ENCODE measurements around the gene INSC.

INSC gene

DNA sequence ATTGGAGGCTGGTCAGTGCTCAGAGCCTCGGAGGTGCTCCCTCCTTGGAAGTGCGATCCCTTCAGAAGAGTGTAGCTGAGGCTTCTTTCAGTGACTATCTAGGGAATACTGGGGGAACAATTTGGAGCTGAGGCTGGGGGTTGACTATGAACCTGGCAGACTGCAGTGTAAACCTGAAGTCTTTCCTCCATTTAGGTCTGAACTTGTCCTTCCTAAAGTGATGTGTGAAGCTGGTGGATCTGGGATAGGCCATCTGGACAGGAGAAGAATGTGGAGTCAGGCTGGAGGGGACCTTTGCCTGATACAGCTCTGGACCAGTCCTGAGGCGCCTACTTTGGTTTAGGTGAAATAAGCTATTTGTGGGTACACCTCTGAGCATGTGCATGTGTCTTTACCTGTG lies 3.5 kb upstream of the INSC start:
- no peak for FAIRE-seq

DNA sequence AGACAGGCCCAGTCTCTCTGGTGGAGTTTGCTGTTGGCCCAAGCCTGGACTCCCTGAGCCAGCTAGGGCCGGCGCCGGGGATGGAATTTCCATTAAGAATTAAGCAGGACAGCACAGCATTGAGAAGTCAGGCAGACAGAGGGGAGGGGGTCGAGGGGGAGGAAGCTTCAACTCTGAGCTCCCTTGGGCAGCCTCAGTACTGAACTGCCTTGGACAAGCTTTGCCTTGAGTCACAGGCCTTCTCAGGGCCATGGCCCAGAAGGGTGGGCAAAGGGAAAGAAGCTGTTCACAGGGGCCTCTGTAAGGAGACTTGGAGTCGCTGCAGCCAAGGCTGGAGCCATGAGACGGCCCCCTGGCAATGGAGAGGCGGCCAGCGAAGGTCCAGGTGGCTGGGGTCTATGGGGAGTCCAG lies 2.6 kb upstream of the INSC start:
- FAIRE-seq: no peak

DNA sequence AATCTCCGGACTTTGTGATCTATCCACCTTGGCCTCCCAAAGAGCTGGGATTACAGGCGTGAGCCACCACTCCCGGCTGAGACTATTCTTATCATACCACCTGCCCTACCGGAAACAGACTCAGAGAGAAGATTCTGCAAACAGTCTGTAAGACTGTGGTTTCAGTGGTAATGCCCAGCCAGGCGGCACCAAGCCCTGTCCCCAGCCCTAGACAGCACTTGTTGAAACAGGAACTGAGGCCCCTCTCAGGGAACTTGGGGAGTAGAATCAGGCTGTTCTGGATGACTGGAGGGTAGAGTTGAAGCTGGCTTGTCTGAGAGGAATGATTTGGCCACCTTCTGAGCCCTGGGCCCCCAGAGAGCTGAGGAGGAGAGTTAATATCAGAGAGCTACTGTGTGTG lies 1.3 kb upstream of the INSC start:
- FAIRE-seq: no peak

DNA sequence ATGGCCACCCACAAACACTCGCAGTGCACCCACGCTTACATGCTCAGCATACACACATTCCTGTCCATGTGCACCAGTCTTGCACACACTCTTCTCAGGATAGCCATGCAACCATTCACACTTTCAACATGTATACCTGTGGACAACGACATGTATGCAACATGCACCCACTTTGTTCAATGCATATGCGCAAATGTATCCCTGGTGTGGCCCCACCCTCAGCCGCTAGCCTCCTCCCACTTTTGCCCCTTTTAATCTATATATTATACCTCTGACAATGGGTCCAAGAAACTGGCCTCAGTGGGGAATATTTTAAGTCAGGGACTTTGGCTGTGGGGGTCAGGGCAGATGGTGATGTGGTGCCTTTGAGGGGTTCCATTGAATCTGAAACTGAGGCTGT lies 963 bp downstream of the INSC start:
- FAIRE-seq: no peak

DNA sequence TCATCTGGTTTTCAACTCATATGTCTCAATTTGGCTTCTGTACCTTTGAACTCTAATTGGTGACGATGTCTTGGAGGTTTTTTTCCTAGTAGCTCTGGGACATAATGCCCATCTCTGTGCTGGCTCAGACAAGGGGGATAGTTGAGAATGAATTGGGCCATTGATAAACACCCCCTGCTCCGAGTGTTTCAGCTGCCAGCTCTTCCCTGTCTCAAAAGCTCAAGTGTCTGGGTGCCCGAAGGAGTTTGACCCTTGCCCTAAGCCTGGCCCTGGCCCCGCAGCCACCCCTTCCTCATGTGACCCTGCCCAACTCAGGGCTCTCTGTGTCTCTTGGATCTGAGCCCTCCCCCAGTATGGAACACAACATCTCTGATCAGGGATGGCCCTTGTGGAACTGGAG lies 3.0 kb downstream of the INSC start:
- no peak for FAIRE-seq

DNA sequence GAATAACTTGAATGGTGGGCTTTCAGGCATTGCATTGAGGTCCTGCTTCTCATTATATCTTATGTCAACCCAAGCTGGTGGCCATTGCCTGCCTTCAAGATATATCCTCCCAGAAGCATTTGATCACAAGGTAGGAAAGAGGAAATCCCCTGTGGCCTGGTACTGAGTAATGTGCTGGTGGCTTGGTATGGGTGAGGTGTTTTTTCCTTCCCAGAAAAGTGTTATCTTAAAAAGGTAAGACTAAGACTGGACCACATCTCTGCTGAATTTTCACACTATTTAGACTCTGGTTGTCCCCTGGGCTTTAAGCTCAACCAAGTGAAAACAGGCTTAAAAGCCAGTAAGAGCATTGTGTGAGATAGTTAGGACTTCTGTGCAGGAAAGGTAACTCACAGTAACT lies 3.7 kb downstream of the INSC start:
- no peak for FAIRE-seq

DNA sequence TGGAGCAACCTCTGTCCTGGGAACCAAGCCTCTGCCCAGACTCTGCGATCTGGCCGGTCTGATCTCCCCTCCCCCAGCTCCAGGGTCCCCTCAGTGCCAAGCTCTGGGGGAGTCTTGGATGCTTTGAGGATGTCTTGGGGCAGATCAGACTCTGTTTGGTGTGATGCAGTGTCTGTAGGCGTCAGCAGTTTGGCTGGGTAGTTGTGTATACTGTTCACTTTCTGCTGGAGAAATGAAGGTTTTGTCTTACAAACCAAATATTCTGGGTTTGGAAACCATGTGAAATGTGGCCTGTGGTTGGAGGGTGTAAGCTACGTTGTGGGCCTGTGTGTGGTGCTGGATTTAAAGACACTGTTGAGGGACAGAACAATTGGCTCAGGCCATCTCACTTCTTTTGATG lies 4.6 kb downstream of the INSC start:
- FAIRE-seq: no peak

DNA sequence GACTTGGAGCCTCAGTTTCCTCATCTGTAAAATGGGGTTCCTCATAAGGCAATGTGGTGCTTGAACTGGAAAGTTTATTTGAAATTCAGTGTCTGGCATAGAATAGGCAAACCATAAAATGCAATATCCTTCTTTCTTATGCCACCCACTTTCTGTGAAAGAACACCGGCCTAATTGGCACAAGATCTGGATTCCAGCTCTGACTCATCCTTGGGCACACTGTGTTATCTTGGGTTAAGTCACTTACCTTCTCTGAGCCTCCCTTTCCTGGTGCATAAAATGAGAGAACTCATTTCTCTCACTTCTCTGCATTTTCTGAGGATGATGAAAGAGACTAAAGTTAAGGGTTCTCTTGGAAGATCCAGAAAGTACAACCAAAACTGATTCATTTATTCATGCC lies 5.1 kb downstream of the INSC start:
- no peak for FAIRE-seq

DNA sequence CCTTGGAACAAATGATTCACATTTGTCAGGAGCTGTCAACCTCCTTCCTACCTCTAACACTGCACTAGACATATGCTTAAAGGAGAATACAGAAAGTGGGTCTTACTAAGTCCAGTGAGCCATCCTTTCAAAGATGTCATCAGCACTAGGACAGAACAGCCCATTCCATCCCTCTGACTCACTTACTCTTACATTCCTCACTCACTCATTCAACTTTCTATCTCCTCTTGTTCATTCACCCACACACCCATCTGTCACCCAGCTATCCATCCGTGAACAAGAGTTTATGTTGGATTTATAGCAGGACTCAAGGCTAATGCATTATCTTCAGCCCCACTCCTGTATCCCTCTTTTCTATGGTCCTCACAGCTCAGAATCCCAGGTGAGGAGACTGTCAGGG lies 9.1 kb downstream of the INSC start:
- FAIRE-seq: no peak

DNA sequence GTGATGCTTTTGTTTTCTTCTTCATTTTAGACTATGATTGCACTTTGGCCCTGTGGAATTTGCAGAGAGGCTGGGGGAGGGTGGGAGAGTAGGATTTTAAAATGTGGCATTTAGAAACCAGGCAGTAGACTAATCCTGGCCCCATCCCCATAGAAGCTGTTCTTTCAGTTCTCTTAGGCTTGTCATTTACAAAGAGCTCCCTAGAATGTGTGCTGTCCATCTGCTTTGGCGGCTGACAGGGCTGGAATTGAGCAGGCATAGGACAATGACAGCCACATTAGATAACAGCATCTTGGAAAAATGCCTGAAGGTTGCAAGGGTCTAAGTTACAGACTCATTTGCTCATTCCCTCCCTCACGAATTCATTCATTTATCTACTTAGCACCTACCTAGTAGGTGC lies 9.8 kb downstream of the INSC start:
- FAIRE-seq: no peak

DNA sequence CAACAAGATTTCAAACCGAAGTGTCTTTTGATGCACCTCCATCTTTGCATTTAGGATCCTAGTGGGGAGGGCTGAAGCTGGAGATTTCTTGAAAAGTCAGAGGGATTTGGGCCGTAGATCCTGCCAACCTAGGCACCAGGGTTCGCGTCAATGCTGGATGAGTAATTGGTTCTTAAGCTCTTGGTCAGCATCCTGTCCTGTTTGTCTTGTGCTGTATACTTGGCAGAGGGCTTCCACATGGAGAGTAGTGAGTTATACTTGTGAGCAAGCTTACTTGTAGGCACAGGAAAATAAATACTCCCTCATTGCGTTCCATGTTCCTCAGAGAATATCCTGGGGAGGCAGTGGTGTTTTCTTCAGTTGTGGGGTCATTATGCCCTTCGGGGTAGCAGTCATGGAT lies 12.6 kb downstream of the INSC start:
- no peak for FAIRE-seq

DNA sequence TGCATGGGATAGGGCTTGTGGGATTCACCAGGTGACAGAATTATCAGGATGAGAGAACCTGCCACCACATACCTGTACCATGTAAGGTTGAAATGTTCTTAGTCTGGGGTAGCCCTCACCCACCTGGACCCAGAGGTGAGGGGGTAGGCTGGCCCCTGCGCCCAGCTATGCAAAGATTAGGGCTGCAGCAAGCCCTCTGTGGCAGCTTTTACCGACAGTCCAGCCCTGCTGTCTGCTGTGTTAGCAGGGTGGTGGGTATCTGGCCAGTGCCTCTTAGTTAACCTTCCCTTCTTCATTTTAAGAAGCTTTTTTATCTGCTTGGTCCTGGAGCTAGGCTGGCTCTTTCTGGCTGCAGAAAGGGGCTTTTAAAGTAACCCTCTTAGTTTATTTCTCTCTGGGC lies 13.9 kb downstream of the INSC start:
- no peak for FAIRE-seq

DNA sequence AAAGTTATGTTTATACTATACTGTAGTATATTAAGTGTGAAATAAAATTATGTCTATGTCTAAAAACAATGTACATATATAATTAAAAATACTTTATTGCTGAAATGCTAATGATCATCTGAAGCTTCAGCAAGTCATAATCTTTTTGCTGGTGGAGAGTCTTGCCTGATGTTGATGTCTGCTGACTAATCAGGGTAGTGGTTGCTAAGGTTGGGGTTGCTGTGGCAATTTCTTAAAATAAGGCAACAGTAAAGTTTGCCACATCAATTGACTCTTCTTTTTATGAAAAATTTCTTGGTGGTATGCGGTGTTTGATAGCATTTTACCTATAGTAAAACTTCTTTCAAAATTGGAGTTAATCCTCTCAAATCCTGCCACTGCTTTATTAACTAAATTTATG lies 21.4 kb downstream of the INSC start:
- no peak for FAIRE-seq

DNA sequence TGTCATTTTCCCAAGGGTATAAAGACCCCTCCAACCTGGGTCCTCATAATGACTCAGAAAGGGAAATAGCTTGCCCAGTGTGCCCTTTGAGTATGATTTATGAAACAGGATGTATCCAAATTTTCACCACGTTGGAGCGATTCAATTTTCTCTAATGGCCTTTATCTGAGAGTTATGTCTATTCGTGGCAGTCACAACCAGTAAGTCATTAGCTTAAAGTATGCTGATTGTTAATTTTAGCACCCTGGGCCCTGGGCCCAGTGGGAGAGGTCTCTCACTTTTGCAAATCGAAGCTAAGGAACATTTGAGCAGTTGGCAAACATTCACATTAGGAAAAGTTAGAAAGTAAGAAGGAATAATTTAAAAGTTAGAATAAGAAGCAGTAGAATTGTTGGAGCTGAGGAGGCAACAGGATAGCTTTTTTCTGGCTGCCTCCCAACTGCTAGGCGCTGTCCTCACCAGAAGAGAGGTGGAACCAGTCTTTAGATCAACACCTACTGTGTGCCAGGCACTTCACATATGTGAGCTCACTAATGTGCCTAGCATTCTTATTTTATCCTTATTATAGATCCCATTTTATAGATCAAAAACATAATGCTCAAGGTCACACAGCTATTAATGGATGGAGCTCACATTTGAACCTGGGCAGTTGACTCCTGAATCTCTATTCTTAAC lies 24.5 kb downstream of the INSC start:
- FAIRE-seq: no peak

DNA sequence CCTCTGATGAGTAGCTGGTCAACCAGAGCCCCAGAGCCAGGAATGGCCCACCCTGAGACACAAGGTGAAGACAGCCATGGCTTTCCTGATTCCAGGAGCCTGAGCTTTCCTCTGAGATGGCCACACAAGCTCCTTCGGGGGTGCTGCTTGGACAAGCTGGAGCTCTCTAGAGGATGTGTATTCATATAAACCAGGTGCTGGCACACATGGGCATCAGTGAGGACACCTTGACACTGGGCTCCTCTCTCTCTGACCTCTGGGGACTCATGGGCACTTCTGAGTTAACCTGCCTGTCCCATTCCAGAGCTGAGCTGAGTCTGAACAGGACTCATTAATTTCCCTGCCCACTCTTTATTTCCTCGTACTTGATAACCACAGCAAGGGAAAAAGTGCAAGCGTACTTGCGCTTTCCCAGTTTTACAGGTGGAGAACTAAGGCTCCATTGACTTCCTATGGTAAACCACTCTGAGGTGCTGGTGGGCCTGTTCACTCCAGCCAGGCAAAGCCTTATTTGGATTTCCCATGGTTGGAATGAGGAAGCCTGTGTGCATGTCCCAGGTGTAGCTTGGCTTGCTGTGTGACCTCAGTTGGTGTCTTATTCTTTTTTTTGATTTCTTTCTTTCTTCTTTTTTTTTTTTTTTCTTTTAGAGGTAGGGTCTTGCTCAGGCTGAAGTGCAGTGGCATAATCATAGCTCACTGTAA lies 25.4 kb downstream of the INSC start:
- no peak for FAIRE-seq

DNA sequence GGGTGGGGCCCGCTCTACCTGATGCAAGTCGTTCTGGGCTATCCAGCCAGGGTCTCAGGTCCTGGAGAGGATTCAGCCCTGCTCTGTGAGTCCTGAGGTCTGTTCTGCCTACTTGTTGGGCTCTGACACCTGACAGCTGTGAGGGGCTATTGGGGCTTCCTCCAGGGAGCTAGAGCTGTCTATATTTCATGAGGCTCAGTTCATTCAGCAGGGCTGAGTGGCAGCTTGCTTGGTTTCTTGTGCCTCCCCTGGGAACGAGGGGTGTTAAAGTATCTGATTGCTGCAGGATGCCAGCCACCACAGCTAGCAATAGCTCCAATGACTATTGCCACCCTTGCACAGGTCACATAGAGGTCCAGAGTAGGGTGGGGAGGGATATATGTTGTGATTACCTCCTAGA lies 26.7 kb downstream of the INSC start:
- FAIRE-seq: no peak

DNA sequence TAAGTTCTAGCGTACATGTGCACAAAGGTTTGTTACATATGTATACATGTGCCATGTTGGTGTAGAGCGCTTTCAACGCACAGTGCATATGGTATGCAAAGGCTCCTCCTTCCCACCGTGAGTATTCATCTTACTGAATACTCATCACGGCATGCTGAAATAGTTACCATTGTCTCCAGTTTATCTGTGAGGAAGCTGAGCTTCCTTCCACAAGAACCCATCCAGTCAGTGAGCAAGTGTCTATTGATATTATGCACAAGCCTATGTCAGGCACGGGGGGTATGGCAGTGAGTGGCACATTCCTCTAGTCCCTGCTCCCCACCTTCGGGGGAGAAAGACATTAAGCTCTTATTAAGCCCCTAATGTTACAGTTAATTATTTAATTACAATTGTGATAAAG lies 28.1 kb downstream of the INSC start:
- no peak for FAIRE-seq

DNA sequence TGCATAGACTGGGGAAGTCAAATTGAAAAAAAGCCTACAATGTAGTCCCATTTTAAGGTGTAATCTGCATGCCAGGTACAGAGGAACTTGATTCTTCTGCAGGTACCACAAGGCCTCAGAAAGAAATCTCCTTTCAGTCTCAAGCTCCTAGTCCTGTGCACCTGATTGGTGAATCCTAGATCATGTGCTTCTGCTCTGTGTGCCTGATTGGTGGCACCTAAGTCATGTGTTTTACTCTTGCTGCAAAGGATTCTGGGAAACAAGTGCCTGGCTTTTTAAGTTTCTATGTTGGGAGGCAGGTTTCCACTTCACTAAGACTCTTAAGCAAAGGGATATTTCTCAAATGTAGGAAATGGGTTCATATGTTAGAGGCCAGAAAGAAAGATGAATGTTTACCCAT lies 29.1 kb downstream of the INSC start:
- no peak for FAIRE-seq

DNA sequence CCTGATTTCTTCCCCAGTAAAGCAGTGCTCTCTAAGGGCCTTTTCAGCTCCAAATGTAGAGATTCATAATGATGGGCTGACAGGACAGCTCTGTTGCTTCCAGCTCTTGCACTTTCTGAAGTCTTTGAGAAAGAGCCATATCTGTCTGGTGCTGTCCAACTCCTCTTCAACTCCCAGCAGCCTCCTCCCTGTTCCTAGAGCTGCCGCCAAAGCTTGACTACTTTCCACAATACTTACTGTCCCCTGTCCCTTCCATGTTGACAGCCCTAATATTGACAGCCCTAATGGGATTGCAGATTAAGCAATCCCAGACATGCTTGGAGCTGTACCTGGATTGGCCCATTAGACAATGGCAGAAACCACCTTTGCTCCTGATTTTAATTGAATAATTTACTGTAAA lies 29.6 kb downstream of the INSC start:
- no peak for FAIRE-seq

DNA sequence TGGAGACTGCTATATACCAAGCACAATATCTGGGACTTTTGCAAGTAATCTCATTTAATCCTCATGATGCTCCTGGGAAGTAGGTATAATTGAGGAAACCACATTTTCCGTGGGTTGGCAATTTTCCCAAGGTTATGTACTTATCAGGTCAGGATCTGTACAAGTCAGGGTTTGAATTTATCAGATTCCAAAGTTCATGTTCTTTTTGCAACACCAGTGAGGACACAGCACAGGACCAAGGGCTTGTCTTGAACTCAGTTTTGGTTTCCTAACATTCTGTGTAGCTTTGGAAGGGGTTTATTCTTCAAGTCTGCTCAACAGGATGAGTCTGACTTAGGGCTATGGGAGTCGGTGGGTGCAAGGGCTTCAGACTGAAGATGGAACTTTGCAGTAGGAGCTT lies 30.4 kb downstream of the INSC start:
- FAIRE-seq: no peak

DNA sequence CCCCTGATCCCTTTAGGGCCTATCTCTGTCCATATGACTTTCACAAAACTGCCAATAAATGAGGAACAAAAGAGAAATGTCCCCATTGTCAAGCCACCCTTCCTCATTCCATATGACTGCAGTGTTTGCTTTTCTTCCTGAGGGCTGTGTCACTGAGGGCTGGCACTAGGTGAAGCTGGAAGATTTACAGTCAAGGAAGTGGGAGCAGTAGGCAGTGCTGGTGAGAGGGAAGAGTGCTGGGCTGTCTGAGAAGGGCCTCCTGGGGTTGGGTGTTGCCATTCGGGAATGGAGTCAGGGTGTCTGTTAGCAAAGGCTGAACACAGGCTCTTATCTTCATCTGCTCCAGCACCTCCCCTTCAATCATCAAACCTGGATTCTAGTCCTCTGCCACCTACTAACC lies 30.9 kb downstream of the INSC start:
- FAIRE-seq: no peak

DNA sequence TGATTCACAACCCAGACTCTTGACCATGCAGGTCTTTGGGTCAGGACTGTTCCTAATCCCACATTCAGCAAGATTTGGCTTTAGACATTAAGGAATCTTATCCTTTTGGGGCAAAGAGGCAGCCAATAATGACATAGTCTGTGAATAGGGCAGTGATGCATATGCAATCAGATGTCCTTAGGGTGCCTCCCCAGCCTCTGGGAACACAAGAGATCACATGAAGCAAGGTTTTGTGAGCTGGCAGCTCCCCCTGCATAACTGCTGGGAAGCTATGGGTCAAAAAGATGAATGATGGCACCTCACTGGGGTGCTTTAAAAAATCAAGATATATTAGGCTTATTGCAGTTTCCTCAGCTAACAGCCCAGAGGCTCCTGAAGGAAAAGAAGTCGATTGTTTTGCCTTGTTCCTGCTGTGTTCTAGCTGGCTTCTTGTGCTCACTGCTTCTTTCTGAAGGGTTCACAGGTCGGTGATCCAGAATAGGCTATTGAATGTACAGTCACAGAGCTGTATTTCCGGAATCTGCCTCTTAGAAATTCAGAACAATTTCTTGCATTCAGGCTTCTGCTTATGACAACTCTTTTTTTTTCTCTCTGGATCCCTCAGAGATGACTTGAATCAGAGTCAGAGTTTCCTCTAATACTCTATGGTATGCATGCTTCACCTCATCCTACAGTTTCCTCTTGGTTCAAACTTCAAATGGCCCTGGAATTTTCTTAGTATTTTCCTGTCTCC lies 31.7 kb downstream of the INSC start:
- no peak for FAIRE-seq

DNA sequence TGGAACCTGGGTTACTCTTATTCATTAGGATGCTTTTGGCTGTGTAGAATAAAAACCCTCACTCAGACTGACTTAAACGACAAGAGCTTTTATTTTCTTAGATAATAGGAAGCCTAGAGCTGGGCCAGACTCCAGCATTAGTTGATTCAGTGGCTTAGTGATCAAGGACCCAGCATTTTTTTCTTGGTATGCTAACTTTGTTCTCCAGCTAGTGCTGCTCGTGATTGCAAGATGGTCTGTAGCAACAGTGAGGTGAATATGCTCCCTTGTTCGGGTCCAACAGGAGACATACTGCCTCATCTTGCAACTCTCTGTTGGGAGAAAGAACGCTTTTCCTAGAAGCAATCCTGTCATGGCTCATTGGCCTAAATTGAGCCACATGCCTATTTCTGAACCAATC lies 33.4 kb downstream of the INSC start:
- FAIRE-seq: no peak

DNA sequence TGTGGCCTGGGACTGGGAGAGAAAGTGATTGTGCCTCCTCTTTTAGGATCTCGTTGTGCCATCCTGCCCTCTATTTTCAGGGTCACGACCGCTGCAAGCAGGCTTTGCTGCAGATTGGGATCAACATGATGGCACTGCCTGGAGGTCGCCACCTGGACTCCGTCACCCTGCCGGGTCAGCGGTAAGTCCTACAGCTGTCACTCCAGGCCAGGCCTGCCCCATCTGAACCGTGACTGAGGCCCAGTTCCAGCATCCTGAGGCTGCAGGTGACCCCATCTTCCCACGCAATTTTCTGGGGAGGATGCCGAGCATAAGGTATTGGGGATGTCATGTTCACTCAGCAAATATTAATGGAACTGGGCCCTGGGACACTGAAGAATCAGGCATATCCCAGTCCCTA lies 34.3 kb downstream of the INSC start:
- no peak for FAIRE-seq
